ENCODE data around the gene ZNF467. TPM values are rescaled to one million over a fixed set of nuclear protein-coding genes. Genes with fewer than 3 reads are reported as not detected.
A peak's percentile ranks its signal among the peaks of the same experiment; 100 is the strongest.

ZNF467 gene
- total and polyA plus RNA-seq, 2 of the 8 experiments (the other 6 are each of a cell fraction or from before 2014, with no cell fraction given) = 0.50 to 0.51 TPM

DNA sequence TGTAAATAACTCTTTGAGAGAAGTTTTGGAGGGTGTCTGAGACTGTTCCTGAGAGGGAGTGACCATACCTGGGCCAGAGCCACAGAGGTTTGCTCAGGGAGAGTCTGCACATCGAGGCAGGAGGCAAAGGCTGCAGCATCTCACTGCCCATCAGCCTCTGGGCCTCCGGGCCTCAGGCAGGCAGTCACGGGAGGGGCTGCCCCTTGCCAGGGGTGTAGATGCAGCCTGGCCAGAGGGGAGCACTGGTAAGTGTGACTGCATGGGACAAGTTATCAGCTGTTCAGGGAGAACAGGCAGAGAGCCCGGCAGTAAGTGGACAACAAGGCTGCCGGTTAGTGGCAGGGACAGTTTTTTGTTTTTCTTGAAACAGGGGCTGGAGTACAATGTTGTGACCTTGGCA, 55.9 kb downstream of the ZNF467 start:
- no peak overlapping the region for H3K4me2 ChIP-seq (ENCODE audit: insufficient read depth in 1 of 2, low read depth in 2 of 2, low read length in 2 of 2)
- 79% methylated on average over 5 of the region's 5 CpGs; no CpG with 5 or more reads in 1 of the 2 experiments for WGBS, 2 experiments (ENCODE audit: extremely low coverage in 1 of 2, insufficient coverage in 1 of 2, insufficient read length in 1 of 2, insufficient replicate concordance in 2 of 2, low coverage in 1 of 2, low lambda C conversion rate in 2 of 2, missing lambda C conversion rate in 1 of 2)
- no peak overlapping the region for H2BK15ac ChIP-seq (ENCODE audit: low read length)
- H3K9ac ChIP-seq (replicated peaks in 1 of 4; ENCODE audit: extremely low read depth in 1 of 4, low read depth in 3 of 4, low read length in 3 of 4) = no peak overlapping the region
- peaks cover 0 to 11% (median 7%) of the 10 kb centered on the region in 4 experiments; a peak in 4 of 7 replicates for H3K27me3 ChIP-seq (replicated peaks in 1 of 4; ENCODE audit: control insufficient read depth in 3 of 4, extremely low read depth in 1 of 4, insufficient read depth in 3 of 4, low read length in 3 of 4)
- H4K91ac ChIP-seq (replicated peaks; ENCODE audit: insufficient read length, low read length) = no peak overlapping the region
- no peak overlapping the region for H2BK5ac ChIP-seq (ENCODE audit: low read depth, low read length)
- ChIA-PET POLR2A (ENCODE audit: partially characterized antibody) (interaction anchor here (1.2 to 1.4 kb wide), 2 partner anchors 10 to 11 kb away, joined by 3 to 5 read pairs; no protein-coding TSS in a partner anchor), CTCF (ENCODE audit: partially characterized antibody) (interaction anchor here (1.1 to 2.9 kb wide), 4 partner anchors 13 to 75 kb away, joined by 3 to 17 read pairs (median 6); no protein-coding TSS in a partner anchor)
- H3K4me3 ChIP-seq (ENCODE audit: extremely low read depth in 1 of 4, insufficient read depth in 2 of 4, low read depth in 3 of 4, low read length in 4 of 4) = no peak overlapping the region
- H3K36me3 ChIP-seq (ENCODE audit: control insufficient read depth in 2 of 4, insufficient read depth in 4 of 4, low read length in 3 of 4) = peaks cover 0 to 7% (median 2%) of the 10 kb centered on the region in 4 experiments; a peak in 4 of 8 replicates
- H2AFZ ChIP-seq (ENCODE audit: low read length) = no peak overlapping the region
- no peaks in the 10 kb centered on the region for H3K9me3 ChIP-seq (ENCODE audit: insufficient read depth in 2 of 2, low read depth in 1 of 2, low read length in 1 of 2)
- H4K20me1 ChIP-seq (replicated peaks in 1 of 2; ENCODE audit: control insufficient read depth in 1 of 2, insufficient read depth in 2 of 2, low read length in 2 of 2) = peaks cover 0 to 11% of the 10 kb centered on the region in 2 experiments
- no peak overlapping the region for H3K18ac ChIP-seq (ENCODE audit: extremely low read depth, low read length)
- H3K27ac ChIP-seq (ENCODE audit: low read depth, low read length) = no peak overlapping the region
- peak in 1 of 2 experiments; percentile 24 for DNase-seq (ENCODE audit: low read depth in 1 of 2, low spot score in 2 of 2)
- peaks cover 2 to 14% (median 7%) of the 10 kb centered on the region in 4 experiments for H3K4me1 ChIP-seq (replicated peaks in 1 of 4; ENCODE audit: control insufficient read depth in 3 of 4, insufficient read depth in 4 of 4, low read length in 3 of 4)
- peaks cover 14% of the 10 kb centered on the region for H3K79me1 ChIP-seq (ENCODE audit: low read depth, low read length)
- H4K5ac ChIP-seq (ENCODE audit: insufficient read length, low read depth, low read length) = no peak overlapping the region
- H2BK120ac ChIP-seq (replicated peaks; ENCODE audit: low read depth, low read length) = no peak overlapping the region
- H3K23me2 ChIP-seq (ENCODE audit: low read depth, low read length) = peaks cover 12% of the 10 kb centered on the region
- H2AK5ac ChIP-seq (ENCODE audit: low read depth, low read length) = no peak overlapping the region
- no peak overlapping the region for H3K14ac ChIP-seq (ENCODE audit: insufficient read length)
- no peak overlapping the region for H4K8ac ChIP-seq (ENCODE audit: extremely low read depth, insufficient read depth, low read length)
- H3K56ac ChIP-seq (replicated peaks; ENCODE audit: insufficient read length, low read depth, low read length) = no peak overlapping the region
- no peak overlapping the region for H2BK20ac ChIP-seq (ENCODE audit: low read length)
- H3K23ac ChIP-seq (ENCODE audit: insufficient read length) = no peak overlapping the region
- FAIRE-seq = no peak
- H3K4ac ChIP-seq (replicated peaks; ENCODE audit: insufficient read length, low read depth, low read length) = no peak overlapping the region
- peaks cover 0 to 15% of the 10 kb centered on the region in 2 experiments; a peak in 2 of 4 replicates for H3K79me2 ChIP-seq (ENCODE audit: control insufficient read depth in 1 of 2, insufficient read depth in 2 of 2, low read length in 2 of 2)
- no peak overlapping the region for H2BK12ac ChIP-seq (ENCODE audit: low read depth, low read length)
- TF ChIP-seq, protein P1, sequence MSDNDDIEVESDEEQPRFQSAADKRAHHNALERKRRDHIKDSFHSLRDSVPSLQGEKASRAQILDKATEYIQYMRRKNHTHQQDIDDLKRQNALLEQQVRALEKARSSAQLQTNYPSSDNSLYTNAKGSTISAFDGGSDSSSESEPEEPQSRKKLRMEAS (IDR thresholded peaks at IDR 0.05) = no peak
- TF ChIP-seq KDM1A (IDR thresholded peaks at IDR 0.05; ENCODE audit: borderline replicate concordance, low read length) (no peak), JUND (IDR thresholded peaks at IDR 0.05; ENCODE audit: low read length) (no peak), TBP (IDR thresholded peaks at IDR 0.05; ENCODE audit: low read depth, low read length) (no peak), BRCA1 (IDR thresholded peaks at IDR 0.05; ENCODE audit: low read depth, low read length) (no peak), RXRA (IDR thresholded peaks at IDR 0.05; ENCODE audit: insufficient read depth, low read depth, low read length) (no peak), GTF2F1 (IDR thresholded peaks at IDR 0.05; ENCODE audit: borderline replicate concordance, low read depth, low read length) (no peak)
- TF ChIP-seq, protein P2, sequence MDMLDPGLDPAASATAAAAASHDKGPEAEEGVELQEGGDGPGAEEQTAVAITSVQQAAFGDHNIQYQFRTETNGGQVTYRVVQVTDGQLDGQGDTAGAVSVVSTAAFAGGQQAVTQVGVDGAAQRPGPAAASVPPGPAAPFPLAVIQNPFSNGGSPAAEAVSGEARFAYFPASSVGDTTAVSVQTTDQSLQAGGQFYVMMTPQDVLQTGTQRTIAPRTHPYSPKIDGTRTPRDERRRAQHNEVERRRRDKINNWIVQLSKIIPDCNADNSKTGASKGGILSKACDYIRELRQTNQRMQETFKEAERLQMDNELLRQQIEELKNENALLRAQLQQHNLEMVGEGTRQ (IDR thresholded peaks at IDR 0.05; ENCODE audit: low read length) = no peak
- TF ChIP-seq, protein P3, sequence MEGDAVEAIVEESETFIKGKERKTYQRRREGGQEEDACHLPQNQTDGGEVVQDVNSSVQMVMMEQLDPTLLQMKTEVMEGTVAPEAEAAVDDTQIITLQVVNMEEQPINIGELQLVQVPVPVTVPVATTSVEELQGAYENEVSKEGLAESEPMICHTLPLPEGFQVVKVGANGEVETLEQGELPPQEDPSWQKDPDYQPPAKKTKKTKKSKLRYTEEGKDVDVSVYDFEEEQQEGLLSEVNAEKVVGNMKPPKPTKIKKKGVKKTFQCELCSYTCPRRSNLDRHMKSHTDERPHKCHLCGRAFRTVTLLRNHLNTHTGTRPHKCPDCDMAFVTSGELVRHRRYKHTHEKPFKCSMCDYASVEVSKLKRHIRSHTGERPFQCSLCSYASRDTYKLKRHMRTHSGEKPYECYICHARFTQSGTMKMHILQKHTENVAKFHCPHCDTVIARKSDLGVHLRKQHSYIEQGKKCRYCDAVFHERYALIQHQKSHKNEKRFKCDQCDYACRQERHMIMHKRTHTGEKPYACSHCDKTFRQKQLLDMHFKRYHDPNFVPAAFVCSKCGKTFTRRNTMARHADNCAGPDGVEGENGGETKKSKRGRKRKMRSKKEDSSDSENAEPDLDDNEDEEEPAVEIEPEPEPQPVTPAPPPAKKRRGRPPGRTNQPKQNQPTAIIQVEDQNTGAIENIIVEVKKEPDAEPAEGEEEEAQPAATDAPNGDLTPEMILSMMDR (IDR thresholded peaks at IDR 0.05; ENCODE audit: control extremely low read depth in 1 of 3, insufficient read depth in 1 of 3, low read depth in 1 of 3, low read length in 3 of 3) = no peak

All from H1 (cell line).